Fibroblast of mammary gland (primary cell): ENCODE data around the gene DISP3.
"Not testable (repeated sequence)": the region's sequence is repeated elsewhere in the genome, so short reads cannot be mapped to it uniquely, and the experiment has no call there.

Experiments used
- DNase-seq: peaks from one replicate; pipeline ENCODE4 v3.0.0-alpha.2; 2010; ENCODE audit warnings: low read depth
- H3K4me3 ChIP-seq: 2 replicates; pipeline ENCODE4 v1.5.1; 2011; ENCODE audit warnings: low read depth, mild to moderate bottlenecking, low read length, moderate library complexity; ENCODE audit not compliant: control insufficient read depth
- TF ChIP-seq, protein P1 (sequence below): conservative IDR thresholded peaks from 2 replicates; pipeline ENCODE4 v1.5.1; 2011; ENCODE audit warnings: low read depth, low read length, inconsistent platforms; ENCODE audit not compliant: control insufficient read depth, insufficient read depth

The DISP3 gene

DNA sequence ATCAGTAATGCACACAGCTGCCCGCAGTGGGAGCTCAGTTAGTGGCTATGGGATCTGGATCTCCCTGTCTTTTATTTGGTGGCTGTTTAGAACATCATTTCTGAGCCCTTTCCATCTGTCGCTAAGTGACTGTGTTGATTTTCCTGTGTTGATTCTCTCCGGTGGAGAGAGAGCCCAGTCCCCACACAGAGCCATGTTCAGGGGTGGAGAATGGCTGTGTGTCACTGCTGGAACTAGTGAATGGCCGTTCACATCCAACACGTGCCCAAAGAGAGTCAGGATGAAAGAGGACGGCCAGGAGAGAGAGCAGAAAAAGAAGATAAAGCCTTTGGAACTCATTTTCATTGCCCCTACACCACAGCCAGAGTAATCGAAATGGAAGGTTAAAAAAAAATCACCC, 99.0 kb downstream of the DISP3 start:
- TF ChIP-seq, protein P1, sequence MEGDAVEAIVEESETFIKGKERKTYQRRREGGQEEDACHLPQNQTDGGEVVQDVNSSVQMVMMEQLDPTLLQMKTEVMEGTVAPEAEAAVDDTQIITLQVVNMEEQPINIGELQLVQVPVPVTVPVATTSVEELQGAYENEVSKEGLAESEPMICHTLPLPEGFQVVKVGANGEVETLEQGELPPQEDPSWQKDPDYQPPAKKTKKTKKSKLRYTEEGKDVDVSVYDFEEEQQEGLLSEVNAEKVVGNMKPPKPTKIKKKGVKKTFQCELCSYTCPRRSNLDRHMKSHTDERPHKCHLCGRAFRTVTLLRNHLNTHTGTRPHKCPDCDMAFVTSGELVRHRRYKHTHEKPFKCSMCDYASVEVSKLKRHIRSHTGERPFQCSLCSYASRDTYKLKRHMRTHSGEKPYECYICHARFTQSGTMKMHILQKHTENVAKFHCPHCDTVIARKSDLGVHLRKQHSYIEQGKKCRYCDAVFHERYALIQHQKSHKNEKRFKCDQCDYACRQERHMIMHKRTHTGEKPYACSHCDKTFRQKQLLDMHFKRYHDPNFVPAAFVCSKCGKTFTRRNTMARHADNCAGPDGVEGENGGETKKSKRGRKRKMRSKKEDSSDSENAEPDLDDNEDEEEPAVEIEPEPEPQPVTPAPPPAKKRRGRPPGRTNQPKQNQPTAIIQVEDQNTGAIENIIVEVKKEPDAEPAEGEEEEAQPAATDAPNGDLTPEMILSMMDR, result no peak
- H3K4me3 ChIP-seq, result no peak overlapping the region
- no peak for DNase-seq

DNA sequence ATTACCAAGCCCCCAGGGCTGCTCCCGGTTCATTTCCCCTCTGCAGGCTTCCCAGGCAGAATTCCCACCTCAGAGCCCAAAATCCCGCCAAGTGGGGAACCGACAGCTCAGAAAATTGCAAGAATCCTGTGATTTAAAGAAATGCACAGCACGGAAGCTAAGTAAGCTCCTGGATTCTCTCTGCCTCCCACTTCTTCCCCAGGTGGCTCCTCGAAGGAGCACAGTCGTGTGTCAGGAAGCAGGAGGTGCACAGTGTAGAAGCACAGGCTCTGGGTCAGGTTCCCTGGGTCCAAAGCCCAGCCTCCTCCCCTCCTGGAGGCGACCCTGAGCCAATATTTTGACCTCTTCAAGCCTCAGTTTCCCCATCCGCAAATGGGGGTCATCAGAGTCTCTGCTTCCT, 100.6 kb downstream of the DISP3 start:
- no peak overlapping the region for H3K4me3 ChIP-seq
- no peak for DNase-seq
- TF ChIP-seq, protein P1, result no peak

DNA sequence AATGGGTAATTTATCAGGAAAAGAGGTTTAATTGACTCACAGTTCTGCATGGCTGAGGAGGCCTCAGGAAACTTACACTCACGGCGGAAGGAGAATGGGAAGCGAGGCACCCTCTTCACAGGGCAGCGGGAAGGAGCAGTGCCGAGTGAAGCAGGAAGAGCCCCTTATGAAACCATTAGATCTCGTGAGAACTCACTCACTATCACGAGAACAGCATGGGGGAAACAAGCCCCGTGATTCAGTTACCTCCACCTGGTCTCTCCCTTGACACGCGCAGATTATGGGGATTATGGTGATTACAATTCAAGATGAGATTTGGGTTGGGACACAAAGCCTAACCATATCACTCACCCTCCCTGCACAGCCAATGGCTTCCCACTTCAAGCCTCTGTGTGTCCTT, 101.1 kb downstream of the DISP3 start:
- not testable (repeated sequence) for DNase-seq, H3K4me3 ChIP-seq

DNA sequence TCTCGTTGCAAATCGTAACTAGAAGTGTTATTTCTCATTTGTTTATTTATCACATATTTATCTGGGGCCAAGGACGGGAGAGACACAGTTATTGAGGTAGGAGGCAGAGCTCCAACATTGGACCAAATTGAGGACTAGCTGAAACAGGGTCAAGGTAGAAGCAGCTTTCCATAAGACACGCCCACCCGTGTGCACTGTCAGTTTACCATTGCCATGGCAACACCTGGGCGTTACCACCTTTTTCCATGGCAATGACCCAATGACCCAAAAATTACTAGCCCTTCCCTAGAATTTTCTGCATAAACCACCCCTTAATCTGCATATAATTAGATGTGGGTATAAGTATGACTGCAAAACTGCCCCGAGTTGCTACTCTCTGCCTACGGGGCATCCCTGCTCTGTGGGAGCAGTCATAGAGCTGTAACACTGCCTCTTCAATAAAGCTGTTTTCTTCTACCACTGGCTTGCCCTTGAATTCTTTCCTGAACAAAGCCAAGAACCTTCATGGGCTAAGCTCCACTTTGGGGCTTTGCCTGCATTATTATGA, 102.6 kb downstream of the DISP3 start:
- DNase-seq, result no peak
- TF ChIP-seq, protein P1, result no peak

DNA sequence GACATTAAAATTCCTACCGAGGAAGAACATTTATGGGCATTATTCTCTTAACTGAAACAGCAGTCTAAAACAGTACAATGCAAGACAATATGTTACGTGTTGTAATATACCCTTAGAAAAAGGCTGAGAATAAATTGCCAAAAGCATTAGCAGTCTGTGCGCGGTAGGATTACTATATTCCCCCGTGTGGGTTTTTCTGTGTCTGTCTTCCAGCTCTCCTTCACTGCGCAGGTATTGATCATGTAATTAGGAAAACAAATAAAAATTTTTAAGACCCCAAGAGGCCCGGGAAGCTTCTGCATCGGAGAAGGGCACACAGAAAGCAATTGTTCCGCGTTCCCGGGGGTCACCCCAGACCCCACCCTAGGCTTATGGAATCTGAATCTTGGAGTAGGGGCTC, 106.4 kb downstream of the DISP3 start:
- H3K4me3 ChIP-seq, result no peak overlapping the region
- TF ChIP-seq, protein P1, result no peak
- no peak for DNase-seq

More for the DNA sequence above, 102.6 kb downstream of the DISP3 start:
- H3K4me3 ChIP-seq, result no peak overlapping the region
